Mesendoderm (in vitro differentiated cells): ENCODE measurements around the gene CNTRL.
A peak's percentile ranks its signal among the peaks of the same experiment; 100 is the strongest.
"Not testable (repeated sequence)": the region's sequence is repeated elsewhere in the genome, so short reads cannot be mapped to it uniquely, and the experiment has no call there.

Source experiments
- DNase-seq: peaks from one replicate; pipeline ENCODE4 v3.0.0; 2013
- H2AK5ac ChIP-seq: 2 replicates; pipeline ENCODE4 v1.6.1; 2013; ENCODE audit warnings: low read length, inconsistent platforms
- H2BK120ac ChIP-seq: 2 replicates; pipeline ENCODE4 v1.6.1; 2013; ENCODE audit warnings: low read depth, mild to moderate bottlenecking, low read length, moderate library complexity, mixed read lengths
- H2BK15ac ChIP-seq: replicated peaks from 2 replicates; pipeline ENCODE4 v1.6.1; 2013; ENCODE audit warnings: low read depth, mild to moderate bottlenecking, moderate library complexity
- H2BK5ac ChIP-seq: 2 replicates; pipeline ENCODE4 v1.6.1; 2013; ENCODE audit warnings: low read length, inconsistent platforms
- H3K18ac ChIP-seq: 2 replicates; pipeline ENCODE4 v1.6.1; 2013; ENCODE audit warnings: mild to moderate bottlenecking, low read length, mixed read lengths
- H3K23ac ChIP-seq: one replicate; pipeline ENCODE4 v1.6.1; 2013; ENCODE audit warnings: low read length
- H3K27ac ChIP-seq: 2 replicates; pipeline ENCODE4 v1.5.1; 2013; ENCODE audit warnings: low read depth, mild to moderate bottlenecking, inconsistent platforms, low read length, moderate library complexity
- H3K27me3 ChIP-seq: 2 replicates; pipeline ENCODE4 v1.6.1; 2013; ENCODE audit warnings: low read length, control low read depth, mild to moderate bottlenecking, inconsistent platforms; ENCODE audit not compliant: insufficient read depth, poor library complexity
- H3K36me3 ChIP-seq: 2 replicates; pipeline ENCODE4 v1.6.1; 2013; ENCODE audit warnings: low read length, inconsistent platforms; ENCODE audit not compliant: control insufficient read depth, insufficient read depth
- H3K4ac ChIP-seq: one replicate; pipeline ENCODE4 v1.6.1; 2013; ENCODE audit warnings: low read depth, mild to moderate bottlenecking, low read length, moderate library complexity
- H3K4me1 ChIP-seq: 2 replicates; pipeline ENCODE4 v1.6.1; 2013; ENCODE audit warnings: low read depth, low read length, inconsistent platforms; ENCODE audit not compliant: control insufficient read depth
- H3K4me2 ChIP-seq: 2 replicates; pipeline ENCODE4 v1.6.1; 2013; ENCODE audit warnings: low read length
- H3K4me3 ChIP-seq: 2 replicates; pipeline ENCODE4 v1.5.1; 2013; ENCODE audit warnings: mild to moderate bottlenecking, low read length
- H3K56ac ChIP-seq: one replicate; pipeline ENCODE4 v1.6.1; 2013; ENCODE audit warnings: low read length
- H3K79me1 ChIP-seq: 2 replicates; pipeline ENCODE4 v1.6.1; 2013; ENCODE audit warnings: low read length, inconsistent platforms
- H3K79me2 ChIP-seq: 2 replicates; pipeline ENCODE4 v1.6.1; 2013; ENCODE audit warnings: mild to moderate bottlenecking, low read length; ENCODE audit not compliant: control insufficient read depth, insufficient read depth
- H3K9ac ChIP-seq: 2 replicates; pipeline ENCODE4 v1.6.1; 2013; ENCODE audit warnings: low read length, inconsistent platforms
- H4K5ac ChIP-seq: one replicate; pipeline ENCODE4 v1.6.1; 2013; ENCODE audit warnings: low read length
- H4K8ac ChIP-seq: one replicate; pipeline ENCODE4 v1.6.1; 2013; ENCODE audit warnings: low read depth, mild to moderate bottlenecking, control low read depth, low read length, moderate library complexity
- WGBS: extraction: QIAGEN DNeasy Blood & Tissue Kit; methylation state at CpG from one replicate; pipeline ENCODE4 v1.1.7; 2013; ENCODE audit warnings: low lambda C conversion rate, missing lambda C conversion rate; ENCODE audit not compliant: insufficient coverage; ENCODE audit errors: extremely low coverage; 5-methylcytosine and 5-hydroxymethylcytosine counted together

CNTRL gene

DNA sequence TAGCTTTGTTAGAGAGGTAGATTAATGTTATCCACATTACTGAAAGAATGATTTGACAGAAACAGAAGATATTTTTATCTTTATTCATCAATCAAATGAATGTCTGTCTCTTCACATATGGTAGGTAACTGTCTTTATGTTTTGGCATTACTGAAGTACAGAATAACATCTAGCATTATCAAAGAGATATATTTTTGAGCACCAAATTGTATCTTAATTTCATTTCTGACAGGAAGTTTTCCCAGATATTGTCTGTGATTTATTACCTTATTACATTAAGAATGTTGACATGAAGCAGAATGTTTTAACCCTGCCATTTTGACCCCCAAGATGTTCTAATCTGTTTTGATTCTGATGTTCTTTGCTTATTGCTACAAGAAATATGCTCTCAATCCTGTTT lies 20.3 kb downstream of the CNTRL start:
- no peak overlapping the region for H3K27ac ChIP-seq
- no peaks in the 10 kb centered on the region for H3K36me3 ChIP-seq

DNA sequence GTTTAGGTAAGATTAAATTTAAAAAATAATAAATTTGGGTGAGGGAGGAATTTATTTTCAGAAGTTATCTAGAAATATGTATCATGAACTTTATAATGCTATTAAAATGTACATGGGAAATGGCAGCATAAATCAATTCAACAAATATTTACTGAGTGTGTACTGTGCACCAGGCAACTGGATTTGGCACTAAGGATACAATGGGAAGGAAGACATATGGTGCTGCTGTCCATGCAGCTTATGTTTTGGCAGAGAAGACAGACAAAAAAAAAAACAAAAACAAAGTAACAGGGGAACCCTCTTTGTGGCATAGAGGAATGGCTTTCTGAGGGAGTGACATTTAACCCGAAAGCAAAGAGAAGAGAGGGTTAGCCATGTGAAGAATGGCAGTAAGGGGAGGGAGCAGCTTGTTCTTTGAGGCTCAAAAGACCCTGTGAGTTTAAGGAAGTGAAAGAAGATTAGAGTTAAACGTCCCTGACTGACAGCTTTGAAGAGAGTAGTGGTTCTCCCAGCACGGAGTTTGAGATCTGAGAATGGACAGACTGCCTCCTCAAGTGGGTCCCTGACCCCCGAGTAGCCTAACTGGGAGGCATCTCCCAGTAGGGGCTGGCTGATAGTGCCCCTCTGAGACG lies 23.9 kb downstream of the CNTRL start:
- Histone ChIP-seq H3K4ac (no peak overlapping the region), H3K18ac (no peak overlapping the region), H4K5ac (no peak overlapping the region), H3K79me1 (no peaks in the 10 kb centered on the region), H2BK15ac (no peak overlapping the region), H2BK120ac (no peak overlapping the region), H3K56ac (no peak overlapping the region), H3K4me3 (no peak overlapping the region), H3K9ac (no peak overlapping the region), H3K4me2 (no peak overlapping the region), H4K8ac (no peak overlapping the region), H2AK5ac (no peak overlapping the region), H3K27me3 (no peaks in the 10 kb centered on the region), H3K4me1 (no peaks in the 10 kb centered on the region), H3K79me2 (no peaks in the 10 kb centered on the region), H2BK5ac (no peak overlapping the region), H3K36me3 (no peaks in the 10 kb centered on the region), H3K23ac (no peak overlapping the region), H3K27ac (no peak overlapping the region)
- DNase-seq = no peak
- no CpG with 5 or more reads among the region's 5 CpGs for WGBS

More for the DNA sequence above, 20.3 kb downstream of the CNTRL start:
- Histone ChIP-seq H3K4me3 (no peak overlapping the region), H3K9ac (no peak overlapping the region), H3K4me1 (no peaks in the 10 kb centered on the region), H3K4me2 (no peak overlapping the region), H3K18ac (no peak overlapping the region), H2AK5ac (no peak overlapping the region), H2BK5ac (no peak overlapping the region), H3K56ac (no peak overlapping the region), H2BK15ac (no peak overlapping the region), H4K5ac (no peak overlapping the region), H3K79me1 (no peaks in the 10 kb centered on the region), H3K27me3 (no peaks in the 10 kb centered on the region), H4K8ac (no peak overlapping the region), H2BK120ac (no peak overlapping the region), H3K79me2 (no peaks in the 10 kb centered on the region), H3K23ac (no peak overlapping the region), H3K4ac (no peak overlapping the region)
- no peak for DNase-seq

DNA sequence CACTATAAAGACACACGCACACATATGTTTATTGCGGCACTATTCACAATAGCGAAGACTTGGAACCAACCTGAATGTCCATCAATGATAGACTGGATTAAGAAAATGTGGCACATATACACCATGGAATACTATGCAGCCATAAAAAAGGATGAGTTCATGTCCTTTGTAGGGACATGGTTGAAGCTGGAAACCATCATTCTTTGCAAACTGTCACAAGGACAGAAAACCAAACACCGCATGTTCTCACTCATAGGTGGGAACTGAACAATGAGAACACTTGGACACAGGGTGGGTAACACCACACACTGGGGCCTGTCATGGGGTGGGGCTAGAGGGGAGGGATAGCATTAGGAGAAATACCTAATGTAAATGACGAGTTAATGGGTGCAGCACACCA lies 29.3 kb downstream of the CNTRL start:
- not testable (repeated sequence) for H3K23ac ChIP-seq, H2BK15ac ChIP-seq, H3K27ac ChIP-seq, H3K27me3 ChIP-seq, H3K4me3 ChIP-seq, H4K5ac ChIP-seq, H2BK120ac ChIP-seq, H3K4me1 ChIP-seq, H3K4ac ChIP-seq, H3K79me2 ChIP-seq, H3K9ac ChIP-seq, H4K8ac ChIP-seq, H3K79me1 ChIP-seq, H3K56ac ChIP-seq, H2AK5ac ChIP-seq, H3K4me2 ChIP-seq, H3K36me3 ChIP-seq, DNase-seq, H2BK5ac ChIP-seq, H3K18ac ChIP-seq
- WGBS = no CpG with 5 or more reads among the region's 5 CpGs

DNA sequence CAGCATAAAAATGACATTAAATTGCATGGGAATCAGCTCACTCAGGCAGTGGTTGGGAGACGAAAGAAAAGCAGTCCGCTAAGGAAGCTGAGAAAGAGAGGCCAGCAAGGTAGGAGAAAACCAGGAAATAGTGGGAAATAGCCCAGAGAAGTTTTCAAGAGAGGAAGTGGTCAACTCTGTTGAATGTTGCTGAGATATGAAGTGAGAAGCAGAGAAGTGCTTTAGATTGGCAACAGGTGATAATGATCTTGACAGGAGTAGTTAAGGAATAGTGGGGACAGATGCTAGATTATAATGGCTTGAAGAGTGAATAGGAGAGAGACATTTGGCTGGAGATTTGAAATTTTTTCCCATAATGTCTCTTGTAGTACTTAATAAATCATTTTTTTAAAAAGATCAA lies 30.8 kb downstream of the CNTRL start:
- Histone ChIP-seq H2AK5ac (no peak overlapping the region), H3K79me2 (no peaks in the 10 kb centered on the region), H3K79me1 (no peaks in the 10 kb centered on the region), H4K8ac (no peak overlapping the region), H3K56ac (no peak overlapping the region), H3K4me2 (no peak overlapping the region), H3K18ac (no peak overlapping the region), H4K5ac (no peak overlapping the region), H3K23ac (no peak overlapping the region), H3K27ac (no peak overlapping the region), H3K4me1 (peaks cover 2% of the 10 kb centered on the region), H3K9ac (no peak overlapping the region), H2BK5ac (no peak overlapping the region), H2BK15ac (no peak overlapping the region), H3K4ac (no peak overlapping the region), H3K4me3 (no peak overlapping the region), H2BK120ac (no peak overlapping the region), H3K36me3 (no peaks in the 10 kb centered on the region), H3K27me3 (no peaks in the 10 kb centered on the region)
- peak; percentile 60 for DNase-seq
- no CpG with 5 or more reads among the region's 2 CpGs for WGBS

DNA sequence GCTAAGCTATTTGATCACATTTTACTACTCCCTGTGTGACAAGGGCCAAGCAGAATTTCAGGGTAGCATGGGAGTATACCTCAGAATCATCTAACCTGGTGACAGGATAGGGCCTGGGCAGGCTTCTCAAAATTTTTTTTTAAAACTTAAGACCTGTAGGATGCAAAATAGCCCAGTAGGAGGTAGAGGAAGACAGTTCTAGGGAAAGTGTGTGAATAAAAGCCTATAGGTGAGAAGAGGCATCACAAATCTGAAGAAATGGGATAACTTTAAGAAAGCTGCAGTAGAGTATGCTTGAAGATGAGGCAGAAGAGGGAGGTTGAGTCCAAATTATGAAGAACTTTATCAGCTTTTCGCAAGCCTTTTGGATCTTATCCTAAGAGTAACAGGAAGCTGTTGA lies 32.3 kb downstream of the CNTRL start:
- Histone ChIP-seq H3K4ac (no peak overlapping the region), H4K8ac (no peak overlapping the region), H3K56ac (peak overlapping the region; percentile 10), H3K23ac (no peak overlapping the region), H4K5ac (no peak overlapping the region), H3K18ac (no peak overlapping the region), H3K9ac (no peak overlapping the region), H2BK5ac (no peak overlapping the region), H2BK120ac (no peak overlapping the region), H3K4me3 (no peak overlapping the region), H3K79me1 (no peaks in the 10 kb centered on the region), H3K4me1 (peaks cover 2% of the 10 kb centered on the region), H3K36me3 (no peaks in the 10 kb centered on the region), H3K79me2 (no peaks in the 10 kb centered on the region), H2BK15ac (no peak overlapping the region), H2AK5ac (no peak overlapping the region), H3K27ac (no peak overlapping the region), H3K27me3 (no peaks in the 10 kb centered on the region), H3K4me2 (no peak overlapping the region)
- DNase-seq = peak; percentile 64
- WGBS = no CpG with 5 or more reads among the region's 1 CpG

DNA sequence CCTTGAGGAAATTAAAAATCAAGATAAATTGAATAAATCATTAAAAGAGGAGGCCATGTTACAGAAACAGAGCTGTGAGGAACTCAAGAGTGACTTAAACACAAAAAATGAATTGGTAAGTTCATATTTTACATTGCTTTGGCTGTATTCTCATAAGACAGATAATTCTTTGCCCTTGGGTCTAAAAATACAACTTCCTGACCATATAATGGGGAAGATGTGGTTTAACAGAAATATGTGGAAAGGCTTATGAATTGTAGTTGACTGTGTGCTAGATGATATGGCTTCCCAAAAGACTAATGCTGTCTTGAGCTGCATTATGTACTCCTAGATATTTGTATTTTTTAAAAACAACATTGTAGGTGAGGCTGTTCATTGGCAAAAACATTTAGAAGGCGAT lies 33.1 kb downstream of the CNTRL start:
- Histone ChIP-seq H2BK120ac (no peak overlapping the region), H3K27me3 (no peaks in the 10 kb centered on the region), H3K79me2 (no peaks in the 10 kb centered on the region), H3K56ac (no peak overlapping the region), H3K4ac (no peak overlapping the region), H3K4me2 (no peak overlapping the region), H4K5ac (no peak overlapping the region), H2AK5ac (no peak overlapping the region), H3K9ac (no peak overlapping the region), H3K36me3 (no peaks in the 10 kb centered on the region), H2BK15ac (no peak overlapping the region), H3K79me1 (no peaks in the 10 kb centered on the region), H3K4me3 (no peak overlapping the region), H4K8ac (no peak overlapping the region), H3K23ac (no peak overlapping the region), H3K4me1 (peaks cover 2% of the 10 kb centered on the region), H2BK5ac (no peak overlapping the region), H3K27ac (no peak overlapping the region), H3K18ac (no peak overlapping the region)
- WGBS = no CpG with 5 or more reads among the region's 1 CpG
- DNase-seq = no peak
